ENCODE data around the gene EPN3. TPM values are rescaled to one million over a fixed set of nuclear protein-coding genes. Genes with fewer than 3 reads are reported as not detected.

Gene EPN3
- total RNA-seq, 2 experiments from 2014 or later = not detected

DNA sequence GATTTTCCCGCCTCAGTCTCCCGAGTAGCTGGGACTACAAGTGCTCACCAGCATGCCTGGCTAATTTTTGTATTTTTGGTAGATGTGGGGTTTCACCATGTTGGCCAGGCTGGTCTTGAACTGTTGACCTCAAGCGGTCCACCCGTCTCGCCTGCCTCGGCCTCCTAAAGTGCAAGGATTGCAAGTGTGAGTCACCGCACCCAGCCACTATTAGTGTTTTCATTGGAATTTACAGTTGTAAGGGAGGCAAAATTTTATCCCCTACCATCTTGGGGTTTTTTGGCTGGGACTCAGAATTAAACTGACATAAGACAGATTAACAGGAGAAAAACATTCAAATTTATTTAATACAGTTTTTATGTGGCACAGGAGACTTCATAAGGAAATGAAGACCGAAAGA, 36.6 kb upstream of the EPN3 start:
- no peak for ATAC-seq (ENCODE audit: poor library complexity)
- Mint-ChIP-seq H3K4me3 (no peak overlapping the region), H3K27ac (no peak overlapping the region), H3K36me3 (ENCODE audit: low read depth) (no peaks in the 10 kb centered on the region), H3K27me3 (no peaks in the 10 kb centered on the region), H3K4me1 (ENCODE audit: low read depth) (no peaks in the 10 kb centered on the region), H3K9me3 (no peaks in the 10 kb centered on the region)
- Histone ChIP-seq H3K4me3 (ENCODE audit: low read length) (no peak overlapping the region), H3K36me3 (ENCODE audit: insufficient read depth, low read length) (no peaks in the 10 kb centered on the region), H3K9me3 (ENCODE audit: control insufficient read depth in 1 of 2, insufficient read depth in 1 of 2, low read length in 2 of 2) (no peaks in the 10 kb centered on the region), H3K27ac (ENCODE audit: low read depth in 1 of 2, low read length in 2 of 2) (no peak overlapping the region), H3K27me3 (ENCODE audit: control insufficient read depth in 1 of 2, insufficient read depth in 2 of 2, low read length in 2 of 2) (peaks cover 0 to 5% of the 10 kb centered on the region in 2 experiments), H3K4me1 (ENCODE audit: insufficient read depth, low read length) (no peaks in the 10 kb centered on the region)
- TF ChIP-seq, protein P1, sequence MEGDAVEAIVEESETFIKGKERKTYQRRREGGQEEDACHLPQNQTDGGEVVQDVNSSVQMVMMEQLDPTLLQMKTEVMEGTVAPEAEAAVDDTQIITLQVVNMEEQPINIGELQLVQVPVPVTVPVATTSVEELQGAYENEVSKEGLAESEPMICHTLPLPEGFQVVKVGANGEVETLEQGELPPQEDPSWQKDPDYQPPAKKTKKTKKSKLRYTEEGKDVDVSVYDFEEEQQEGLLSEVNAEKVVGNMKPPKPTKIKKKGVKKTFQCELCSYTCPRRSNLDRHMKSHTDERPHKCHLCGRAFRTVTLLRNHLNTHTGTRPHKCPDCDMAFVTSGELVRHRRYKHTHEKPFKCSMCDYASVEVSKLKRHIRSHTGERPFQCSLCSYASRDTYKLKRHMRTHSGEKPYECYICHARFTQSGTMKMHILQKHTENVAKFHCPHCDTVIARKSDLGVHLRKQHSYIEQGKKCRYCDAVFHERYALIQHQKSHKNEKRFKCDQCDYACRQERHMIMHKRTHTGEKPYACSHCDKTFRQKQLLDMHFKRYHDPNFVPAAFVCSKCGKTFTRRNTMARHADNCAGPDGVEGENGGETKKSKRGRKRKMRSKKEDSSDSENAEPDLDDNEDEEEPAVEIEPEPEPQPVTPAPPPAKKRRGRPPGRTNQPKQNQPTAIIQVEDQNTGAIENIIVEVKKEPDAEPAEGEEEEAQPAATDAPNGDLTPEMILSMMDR (IDR thresholded peaks at IDR 0.05) = no peak
- DNase-seq = no peak
- POLR2A ChIA-PET = interaction anchor here (0.6 kb wide), 1 partner anchor 213 kb away, joined by 4 read pairs; no protein-coding TSS in a partner anchor
- intact Hi-C loops (cut with DNase I, micrococcal nuclease) = no loop called here
- CTCF ChIA-PET = no interaction called here

DNA sequence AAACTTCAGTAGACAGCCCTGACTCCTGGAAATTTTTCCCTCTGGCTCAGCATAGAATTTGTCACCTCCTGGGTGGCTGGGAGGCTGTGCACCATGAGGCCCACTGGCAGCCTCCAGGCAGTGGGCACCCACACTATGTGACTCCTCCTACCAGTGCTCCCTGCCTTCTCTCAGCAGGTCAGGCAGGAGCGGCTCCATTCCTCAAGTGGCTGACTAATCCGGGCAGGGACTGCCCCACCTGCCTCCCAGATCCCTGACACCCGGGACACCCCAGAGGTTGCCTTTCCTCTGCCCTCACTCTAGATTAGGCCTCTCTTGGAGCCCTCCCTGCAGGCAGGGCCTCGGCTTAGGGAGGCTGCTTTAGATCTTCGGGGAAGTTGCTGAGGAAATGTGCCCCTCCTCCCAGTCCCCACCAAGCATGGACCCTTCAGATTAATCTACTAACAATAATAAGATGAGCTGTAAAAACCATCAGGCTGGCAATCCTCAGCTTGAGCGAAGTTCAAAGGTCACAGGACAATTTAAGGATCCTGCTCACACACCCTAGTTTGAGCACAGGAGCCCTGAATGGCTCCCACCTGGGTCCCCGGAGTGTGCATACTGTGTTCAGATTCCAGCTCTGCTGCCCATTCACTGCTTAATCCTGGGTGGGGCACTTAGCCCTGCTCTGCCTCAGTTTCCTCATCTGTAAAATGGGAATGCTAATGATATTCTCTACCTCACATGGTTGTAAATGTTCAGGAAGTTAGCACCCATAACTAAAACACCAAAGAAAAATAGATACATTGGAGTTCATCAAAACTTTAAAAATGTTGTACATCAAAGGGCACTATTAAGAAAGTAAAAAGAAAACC, 34.3 kb upstream of the EPN3 start:
- H3K4me3 ChIP-seq (ENCODE audit: low read length) = no peak overlapping the region
- ChIA-PET POLR2A (no interaction called here), CTCF (interaction anchor here (0.6 to 0.7 kb wide), 2 partner anchors 8 to 200 kb away, joined by 3 read pairs; no protein-coding TSS in a partner anchor)

DNA sequence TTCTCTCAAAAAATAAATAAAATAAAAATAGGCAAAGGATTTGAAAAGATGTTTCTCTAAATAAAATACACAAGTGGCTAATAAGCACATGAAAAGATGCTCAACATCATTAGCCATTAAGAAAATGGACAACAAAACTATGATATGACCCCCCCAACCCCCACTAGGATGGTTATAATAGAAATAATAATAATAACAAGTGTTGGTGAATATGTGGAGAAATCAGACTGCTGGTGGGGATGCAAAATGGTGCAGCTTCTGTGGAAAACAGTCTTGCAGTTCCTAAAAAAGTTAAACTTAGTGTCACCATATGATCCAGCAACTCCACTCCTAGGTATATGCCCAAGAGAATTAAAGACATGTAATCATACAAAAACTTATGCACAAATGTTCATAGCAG, 33.3 kb upstream of the EPN3 start:
- H3K36me3 ChIP-seq (ENCODE audit: insufficient read depth, low read length) = no peaks in the 10 kb centered on the region
- CTCF ChIA-PET = no interaction called here
- no peak overlapping the region for H3K4me3 Mint-ChIP-seq

More for the DNA sequence above, 34.3 kb upstream of the EPN3 start:
- Mint-ChIP-seq H3K4me3 (no peak overlapping the region), H3K27me3 (no peaks in the 10 kb centered on the region), H3K4me1 (ENCODE audit: low read depth) (no peaks in the 10 kb centered on the region), H3K27ac (no peak overlapping the region), H3K36me3 (ENCODE audit: low read depth) (no peaks in the 10 kb centered on the region), H3K9me3 (no peaks in the 10 kb centered on the region)
- Histone ChIP-seq H3K9me3 (ENCODE audit: control insufficient read depth in 1 of 2, insufficient read depth in 1 of 2, low read length in 2 of 2) (no peaks in the 10 kb centered on the region), H3K36me3 (ENCODE audit: insufficient read depth, low read length) (no peaks in the 10 kb centered on the region), H3K4me1 (ENCODE audit: insufficient read depth, low read length) (no peaks in the 10 kb centered on the region), H3K27ac (ENCODE audit: low read depth in 1 of 2, low read length in 2 of 2) (no peak overlapping the region), H3K27me3 (ENCODE audit: control insufficient read depth in 1 of 2, insufficient read depth in 2 of 2, low read length in 2 of 2) (peaks cover 0 to 5% of the 10 kb centered on the region in 2 experiments)
- intact Hi-C loops (cut with DNase I, micrococcal nuclease) = no loop called here
- TF ChIP-seq, protein P1 (IDR thresholded peaks at IDR 0.05) = no peak
- no peak for DNase-seq
- no peak for ATAC-seq (ENCODE audit: poor library complexity)

More for the DNA sequence above, 33.3 kb upstream of the EPN3 start:
- DNase-seq = no peak
- intact Hi-C loops (cut with DNase I, micrococcal nuclease) = no loop called here
- H3K27me3 ChIP-seq (ENCODE audit: control insufficient read depth in 1 of 2, insufficient read depth in 2 of 2, low read length in 2 of 2) = peaks cover 0 to 5% of the 10 kb centered on the region in 2 experiments
- no peak overlapping the region for H3K27ac ChIP-seq (ENCODE audit: low read depth in 1 of 2, low read length in 2 of 2)
- no peak overlapping the region for H3K27ac Mint-ChIP-seq
- no peak for ATAC-seq (ENCODE audit: poor library complexity)
- POLR2A ChIA-PET = no interaction called here
- TF ChIP-seq, protein P1 (IDR thresholded peaks at IDR 0.05) = no peak
- no peaks in the 10 kb centered on the region for H3K4me1 Mint-ChIP-seq (ENCODE audit: low read depth)
- H3K9me3 ChIP-seq (ENCODE audit: control insufficient read depth in 1 of 2, insufficient read depth in 1 of 2, low read length in 2 of 2) = no peaks in the 10 kb centered on the region
- no peak overlapping the region for H3K4me3 ChIP-seq (ENCODE audit: low read length)
- no peaks in the 10 kb centered on the region for H3K27me3 Mint-ChIP-seq
- H3K36me3 Mint-ChIP-seq (ENCODE audit: low read depth) = no peaks in the 10 kb centered on the region
- H3K4me1 ChIP-seq (ENCODE audit: insufficient read depth, low read length) = no peaks in the 10 kb centered on the region
- no peaks in the 10 kb centered on the region for H3K9me3 Mint-ChIP-seq

All from CD4-positive, alpha-beta T cell (primary cell).